HepG2 (cell line): ENCODE results near the gene SMIM44. TPM values are rescaled to one million over a fixed set of nuclear protein-coding genes. Genes with fewer than 3 reads are reported as not detected.

ENCODE experiments used
- EEA1 ChIP-seq: sonication (generic); formaldehyde crosslinking; IDR thresholded peaks from 2 replicates; pipeline ENCODE4 v1.5.1; 2020; ENCODE audit warnings: mild to moderate bottlenecking, missing genetic modification reagents, borderline replicate concordance
- HDAC1 ChIP-seq: sonication (generic); formaldehyde crosslinking; IDR thresholded peaks from 2 replicates; pipeline ENCODE4 v1.5.1; 2020; ENCODE audit warnings: mild to moderate bottlenecking, missing genetic modification reagents
- HOXA7 ChIP-seq: sonication (generic); formaldehyde crosslinking; IDR thresholded peaks from 2 replicates; pipeline ENCODE4 v1.8.1; 2022; ENCODE audit warnings: mild to moderate bottlenecking, missing genetic modification reagents, moderate library complexity
- KDM2A ChIP-seq: sonication (generic); formaldehyde crosslinking; IDR thresholded peaks from 2 replicates; pipeline ENCODE4 v1.4.0; 2020; ENCODE audit warnings: low read depth, missing genetic modification reagents, borderline replicate concordance
- NFIC ChIP-seq: IDR thresholded peaks from 2 replicates; pipeline ENCODE4 v1.6.1; 2012; ENCODE audit warnings: mild to moderate bottlenecking, low read length, inconsistent platforms
- NR2C2 ChIP-seq: sonication (generic); formaldehyde crosslinking; IDR thresholded peaks from 2 replicates; pipeline ENCODE4 v1.4.0; 2020; ENCODE audit warnings: missing genetic modification reagents, mild to moderate bottlenecking, moderate library complexity, borderline replicate concordance
- PHF8 ChIP-seq: sonication (generic); formaldehyde crosslinking; IDR thresholded peaks from 2 replicates; pipeline ENCODE4 v1.5.0; 2020; ENCODE audit warnings: missing genetic modification reagents
- RARA ChIP-seq: IDR thresholded peaks from 2 replicates; pipeline ENCODE4 v1.6.1; 2016; ENCODE audit warnings: missing genetic modification reagents, missing compliant biosample characterization
- RBM22 ChIP-seq: fragments of 200-400 bp; formaldehyde crosslinking; optimal IDR thresholded peaks from 2 replicates; pipeline ENCODE3; 2017; ENCODE audit warnings: mild to moderate bottlenecking, low read length, moderate library complexity
- REXO4 ChIP-seq: sonication (generic); formaldehyde crosslinking; IDR thresholded peaks from 2 replicates; pipeline ENCODE4 v1.8.0; 2022; ENCODE audit warnings: missing genetic modification reagents, mild to moderate bottlenecking, borderline replicate concordance
- SIN3A ChIP-seq: IDR thresholded peaks from 2 replicates; pipeline ENCODE4 v1.6.1; 2011; ENCODE audit warnings: low read depth, mild to moderate bottlenecking, control low read depth, low read length, borderline replicate concordance
- STAT5B ChIP-seq: sonication (generic); formaldehyde crosslinking; IDR thresholded peaks from 2 replicates; pipeline ENCODE4 v1.4.0; 2020; ENCODE audit warnings: missing genetic modification reagents
- TAF1 ChIP-seq: sonication (generic); formaldehyde crosslinking; IDR thresholded peaks from 2 replicates; pipeline ENCODE4 v1.4.0; 2020; ENCODE audit warnings: missing genetic modification reagents
- TEAD3 ChIP-seq: optimal IDR thresholded peaks from 2 replicates; pipeline ENCODE3; 2016; ENCODE audit warnings: borderline replicate concordance
- TP53 ChIP-seq: sonication (generic); formaldehyde crosslinking; conservative IDR thresholded peaks from 2 replicates; pipeline ENCODE4 v1.4.0; 2020; ENCODE audit warnings: missing genetic modification reagents
- ZNF274 ChIP-seq: sonication (generic); formaldehyde crosslinking; IDR thresholded peaks from 2 replicates; pipeline ENCODE4 v1.5.1; 2020; ENCODE audit warnings: mild to moderate bottlenecking, missing genetic modification reagents
- ZNF383 ChIP-seq: sonication (generic); formaldehyde crosslinking; IDR thresholded peaks from 2 replicates; pipeline ENCODE4 v1.4.0; 2020; ENCODE audit warnings: missing genetic modification reagents, mild to moderate bottlenecking, borderline replicate concordance
- polyA plus RNA-seq, 8 experiments: library from polyadenylated mRNA; depleted of rRNA in 3 of 8; stranded (reverse) in 7 of 8; unstranded in 1 of 8; fragments of >200 nt; fragmentation: Illumina TruSeq in 4 of 8; extraction: Trizol in 4 of 8; gene quantifications; 2 replicates each; pipeline versions ENCODE4 v1.2.1 to v1.2.3, GENCODE V29; 2011 to 2016; ENCODE audit warnings: low read depth in 4 of 8, missing spikeins in 1 of 8, mixed read lengths in 1 of 8; ENCODE audit not compliant: insufficient read depth in 1 of 8
- total RNA-seq, 5 experiments: library from RNA; depleted of rRNA; stranded (reverse); fragments of >200 nt; fragmentation: Illumina TruSeq; extraction: Trizol; gene quantifications; 2 replicates each; pipeline ENCODE4 v1.2.3, GENCODE V29; 2016; ENCODE audit warnings: low read depth in 1 of 5
- TF ChIP-seq, protein P1 (sequence below): sonication (generic); formaldehyde crosslinking; IDR thresholded peaks from 2 replicates; pipeline ENCODE4 v1.4.0; 2020; ENCODE audit warnings: mild to moderate bottlenecking, missing genetic modification reagents
- TF ChIP-seq, protein P2 (sequence below): IDR thresholded peaks from 2 replicates; pipeline ENCODE4 v1.6.1; 2016; ENCODE audit warnings: missing genetic modification reagents, missing compliant biosample characterization
- TF ChIP-seq, protein P3 (sequence below), 2 experiments: sonication (generic) in 1 of 2; formaldehyde crosslinking in 1 of 2; IDR thresholded peaks; 2 replicates each; pipeline versions ENCODE4 v1.4.0 to v1.6.1; 2018 to 2020; ENCODE audit warnings: missing genetic modification reagents in 2 of 2, borderline replicate concordance in 1 of 2, low read depth in 1 of 2, mild to moderate bottlenecking in 1 of 2, missing biosample characterization in 1 of 2
- TF ChIP-seq, protein P4 (sequence below): sonication (generic); formaldehyde crosslinking; IDR thresholded peaks from 2 replicates; pipeline ENCODE4 v1.4.0; 2020; ENCODE audit warnings: mild to moderate bottlenecking, missing genetic modification reagents

The SMIM44 gene
- total and polyA plus RNA-seq, 2 of the 13 experiments (the other 11 are each of a cell fraction or from before 2014, with no cell fraction given), result not detected

DNA sequence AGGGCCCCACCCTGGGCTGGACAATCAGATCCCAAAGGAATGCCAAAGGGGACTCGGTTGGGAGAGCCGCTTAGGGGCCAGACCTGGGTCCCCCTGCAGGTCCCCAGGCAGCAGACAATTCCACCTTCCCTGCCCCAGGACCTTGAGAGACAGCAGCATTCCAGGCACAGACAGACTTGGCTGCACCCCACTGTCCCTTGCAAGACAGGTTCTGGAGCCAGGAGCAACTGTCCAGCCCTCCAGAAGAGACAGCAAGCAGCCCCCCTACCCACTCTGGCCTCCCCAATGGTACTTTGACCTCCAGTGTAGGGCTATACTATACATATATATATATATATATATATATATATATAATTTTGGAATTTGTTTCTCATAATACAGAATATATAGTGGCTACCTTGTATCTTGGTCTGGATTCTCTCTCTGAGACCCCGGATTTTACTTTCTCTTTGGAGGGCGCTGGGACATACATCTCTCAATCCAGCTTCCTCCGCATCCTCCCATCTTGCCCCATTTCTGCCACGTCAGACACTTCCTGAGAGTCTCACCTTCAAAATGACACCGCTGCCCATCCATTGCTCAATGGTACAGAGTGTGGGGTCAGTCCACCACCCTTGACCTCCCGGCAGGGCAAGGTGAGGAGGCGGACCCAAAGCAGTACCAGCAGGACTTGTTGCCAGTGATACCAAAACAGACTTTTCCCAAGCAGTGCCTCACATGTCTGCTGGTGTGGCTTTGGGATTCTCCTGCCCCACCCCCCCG, 15.6 kb downstream of the SMIM44 start (continued):
- TF ChIP-seq, protein P1, sequence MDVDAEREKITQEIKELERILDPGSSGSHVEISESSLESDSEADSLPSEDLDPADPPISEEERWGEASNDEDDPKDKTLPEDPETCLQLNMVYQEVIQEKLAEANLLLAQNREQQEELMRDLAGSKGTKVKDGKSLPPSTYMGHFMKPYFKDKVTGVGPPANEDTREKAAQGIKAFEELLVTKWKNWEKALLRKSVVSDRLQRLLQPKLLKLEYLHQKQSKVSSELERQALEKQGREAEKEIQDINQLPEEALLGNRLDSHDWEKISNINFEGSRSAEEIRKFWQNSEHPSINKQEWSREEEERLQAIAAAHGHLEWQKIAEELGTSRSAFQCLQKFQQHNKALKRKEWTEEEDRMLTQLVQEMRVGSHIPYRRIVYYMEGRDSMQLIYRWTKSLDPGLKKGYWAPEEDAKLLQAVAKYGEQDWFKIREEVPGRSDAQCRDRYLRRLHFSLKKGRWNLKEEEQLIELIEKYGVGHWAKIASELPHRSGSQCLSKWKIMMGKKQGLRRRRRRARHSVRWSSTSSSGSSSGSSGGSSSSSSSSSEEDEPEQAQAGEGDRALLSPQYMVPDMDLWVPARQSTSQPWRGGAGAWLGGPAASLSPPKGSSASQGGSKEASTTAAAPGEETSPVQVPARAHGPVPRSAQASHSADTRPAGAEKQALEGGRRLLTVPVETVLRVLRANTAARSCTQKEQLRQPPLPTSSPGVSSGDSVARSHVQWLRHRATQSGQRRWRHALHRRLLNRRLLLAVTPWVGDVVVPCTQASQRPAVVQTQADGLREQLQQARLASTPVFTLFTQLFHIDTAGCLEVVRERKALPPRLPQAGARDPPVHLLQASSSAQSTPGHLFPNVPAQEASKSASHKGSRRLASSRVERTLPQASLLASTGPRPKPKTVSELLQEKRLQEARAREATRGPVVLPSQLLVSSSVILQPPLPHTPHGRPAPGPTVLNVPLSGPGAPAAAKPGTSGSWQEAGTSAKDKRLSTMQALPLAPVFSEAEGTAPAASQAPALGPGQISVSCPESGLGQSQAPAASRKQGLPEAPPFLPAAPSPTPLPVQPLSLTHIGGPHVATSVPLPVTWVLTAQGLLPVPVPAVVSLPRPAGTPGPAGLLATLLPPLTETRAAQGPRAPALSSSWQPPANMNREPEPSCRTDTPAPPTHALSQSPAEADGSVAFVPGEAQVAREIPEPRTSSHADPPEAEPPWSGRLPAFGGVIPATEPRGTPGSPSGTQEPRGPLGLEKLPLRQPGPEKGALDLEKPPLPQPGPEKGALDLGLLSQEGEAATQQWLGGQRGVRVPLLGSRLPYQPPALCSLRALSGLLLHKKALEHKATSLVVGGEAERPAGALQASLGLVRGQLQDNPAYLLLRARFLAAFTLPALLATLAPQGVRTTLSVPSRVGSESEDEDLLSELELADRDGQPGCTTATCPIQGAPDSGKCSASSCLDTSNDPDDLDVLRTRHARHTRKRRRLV (CRISPR knock-in tag), result no peak
- TF ChIP-seq RBM22, result peak; percentile 61
- TF ChIP-seq KDM2A (CRISPR knock-in tag), result 0 out of 2 replicates have a peak, but pooled peaks have one; percentile 5
- TF ChIP-seq, protein P2, sequence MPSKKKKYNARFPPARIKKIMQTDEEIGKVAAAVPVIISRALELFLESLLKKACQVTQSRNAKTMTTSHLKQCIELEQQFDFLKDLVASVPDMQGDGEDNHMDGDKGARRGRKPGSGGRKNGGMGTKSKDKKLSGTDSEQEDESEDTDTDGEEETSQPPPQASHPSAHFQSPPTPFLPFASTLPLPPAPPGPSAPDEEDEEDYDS, result no peak
- TF ChIP-seq HDAC1 (CRISPR knock-in tag), result no peak
- TF ChIP-seq, protein P3, sequence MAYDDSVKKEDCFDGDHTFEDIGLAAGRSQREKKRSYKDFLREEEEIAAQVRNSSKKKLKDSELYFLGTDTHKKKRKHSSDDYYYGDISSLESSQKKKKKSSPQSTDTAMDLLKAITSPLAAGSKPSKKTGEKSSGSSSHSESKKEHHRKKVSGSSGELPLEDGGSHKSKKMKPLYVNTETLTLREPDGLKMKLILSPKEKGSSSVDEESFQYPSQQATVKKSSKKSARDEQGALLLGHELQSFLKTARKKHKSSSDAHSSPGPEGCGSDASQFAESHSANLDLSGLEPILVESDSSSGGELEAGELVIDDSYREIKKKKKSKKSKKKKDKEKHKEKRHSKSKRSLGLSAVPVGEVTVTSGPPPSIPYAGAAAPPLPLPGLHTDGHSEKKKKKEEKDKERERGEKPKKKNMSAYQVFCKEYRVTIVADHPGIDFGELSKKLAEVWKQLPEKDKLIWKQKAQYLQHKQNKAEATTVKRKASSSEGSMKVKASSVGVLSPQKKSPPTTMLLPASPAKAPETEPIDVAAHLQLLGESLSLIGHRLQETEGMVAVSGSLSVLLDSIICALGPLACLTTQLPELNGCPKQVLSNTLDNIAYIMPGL (CRISPR knock-in tag; IDR thresholded peaks at IDR 0.05; ENCODE audit: borderline replicate concordance in 1 of 2, low read depth in 1 of 2), result no peak
- no peak for TF ChIP-seq TAF1 (CRISPR knock-in tag)
- TF ChIP-seq PHF8, result no peak
- TF ChIP-seq, protein P4, sequence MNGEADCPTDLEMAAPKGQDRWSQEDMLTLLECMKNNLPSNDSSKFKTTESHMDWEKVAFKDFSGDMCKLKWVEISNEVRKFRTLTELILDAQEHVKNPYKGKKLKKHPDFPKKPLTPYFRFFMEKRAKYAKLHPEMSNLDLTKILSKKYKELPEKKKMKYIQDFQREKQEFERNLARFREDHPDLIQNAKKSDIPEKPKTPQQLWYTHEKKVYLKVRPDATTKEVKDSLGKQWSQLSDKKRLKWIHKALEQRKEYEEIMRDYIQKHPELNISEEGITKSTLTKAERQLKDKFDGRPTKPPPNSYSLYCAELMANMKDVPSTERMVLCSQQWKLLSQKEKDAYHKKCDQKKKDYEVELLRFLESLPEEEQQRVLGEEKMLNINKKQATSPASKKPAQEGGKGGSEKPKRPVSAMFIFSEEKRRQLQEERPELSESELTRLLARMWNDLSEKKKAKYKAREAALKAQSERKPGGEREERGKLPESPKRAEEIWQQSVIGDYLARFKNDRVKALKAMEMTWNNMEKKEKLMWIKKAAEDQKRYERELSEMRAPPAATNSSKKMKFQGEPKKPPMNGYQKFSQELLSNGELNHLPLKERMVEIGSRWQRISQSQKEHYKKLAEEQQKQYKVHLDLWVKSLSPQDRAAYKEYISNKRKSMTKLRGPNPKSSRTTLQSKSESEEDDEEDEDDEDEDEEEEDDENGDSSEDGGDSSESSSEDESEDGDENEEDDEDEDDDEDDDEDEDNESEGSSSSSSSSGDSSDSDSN (CRISPR knock-in tag), result no peak
- TF ChIP-seq RARA, result no peak
- TF ChIP-seq SIN3A, result no peak
- no peak for TF ChIP-seq STAT5B (CRISPR knock-in tag)
- no peak for TF ChIP-seq EEA1 (CRISPR knock-in tag)
- TF ChIP-seq ZNF383 (CRISPR knock-in tag), result no peak
- TF ChIP-seq HOXA7 (CRISPR knock-in tag), result no peak
- TF ChIP-seq NFIC, result no peak
- TF ChIP-seq ZNF274 (CRISPR knock-in tag), result no peak
- TF ChIP-seq TEAD3 (CRISPR knock-in tag), result no peak
- TF ChIP-seq REXO4 (CRISPR knock-in tag), result no peak
- TF ChIP-seq TP53 (CRISPR knock-in tag), result no peak
- peak; percentile 61 for TF ChIP-seq NR2C2 (CRISPR knock-in tag)
